WERI-Rb-1 (cell line): ENCODE results near the gene NFKB1.

ENCODE experiments used
- DNase-seq: peaks from one replicate; pipeline ENCODE4 v3.0.0-alpha.2; 2020
- H3K27ac ChIP-seq: fragments of 250-450 bp; sonication (Bioruptor Pico); 2 replicates; pipeline ENCODE4 v1.5.1; 2020; ENCODE audit warnings: mild to moderate bottlenecking, moderate library complexity
- H3K27me3 ChIP-seq: fragments of 250-450 bp; sonication (Bioruptor Pico); 2 replicates; pipeline ENCODE4 v1.5.1; 2021; ENCODE audit warnings: mild to moderate bottlenecking, low read depth, moderate library complexity; ENCODE audit not compliant: insufficient read depth, severe bottlenecking
- H3K36me3 ChIP-seq: fragments of 250-450 bp; sonication (Bioruptor Pico); 2 replicates; pipeline ENCODE4 v1.5.1; 2020; ENCODE audit warnings: mild to moderate bottlenecking, moderate library complexity
- H3K4me3 ChIP-seq: 2 replicates; pipeline ENCODE4 v1.5.1; 2011; ENCODE audit warnings: low read depth, mild to moderate bottlenecking, control low read depth, low read length
- H3K9me3 ChIP-seq: fragments of 250-450 bp; sonication (Bioruptor Pico); 2 replicates; pipeline ENCODE4 v1.5.1; 2021; ENCODE audit warnings: mild to moderate bottlenecking, moderate library complexity; ENCODE audit not compliant: severe bottlenecking
- TF ChIP-seq, protein P1 (sequence below): IDR thresholded peaks from 2 replicates; pipeline ENCODE4 v1.5.1; 2011; ENCODE audit warnings: low read depth, mild to moderate bottlenecking, control low read depth, inconsistent platforms, low read length

NFKB1 gene

DNA sequence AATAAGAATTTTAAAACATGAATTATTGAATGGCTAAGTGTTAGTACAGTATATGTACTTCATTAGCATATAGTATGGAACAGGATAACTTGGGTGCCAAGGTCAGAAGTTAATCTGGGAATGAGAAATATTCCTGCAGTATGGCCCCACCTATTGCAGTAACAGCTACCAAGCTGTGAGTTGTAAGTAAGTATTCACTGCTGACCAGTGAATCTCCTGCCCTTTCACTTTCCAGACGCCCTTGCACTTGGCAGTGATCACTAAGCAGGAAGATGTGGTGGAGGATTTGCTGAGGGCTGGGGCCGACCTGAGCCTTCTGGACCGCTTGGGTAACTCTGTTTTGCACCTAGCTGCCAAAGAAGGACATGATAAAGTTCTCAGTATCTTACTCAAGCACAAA lies 105.1 kb downstream of the NFKB1 start:
- H3K9me3 ChIP-seq, result no peaks in the 10 kb centered on the region
- no peak for DNase-seq
- H3K27me3 ChIP-seq, result no peaks in the 10 kb centered on the region
- no peak overlapping the region for H3K27ac ChIP-seq
- TF ChIP-seq, protein P1, sequence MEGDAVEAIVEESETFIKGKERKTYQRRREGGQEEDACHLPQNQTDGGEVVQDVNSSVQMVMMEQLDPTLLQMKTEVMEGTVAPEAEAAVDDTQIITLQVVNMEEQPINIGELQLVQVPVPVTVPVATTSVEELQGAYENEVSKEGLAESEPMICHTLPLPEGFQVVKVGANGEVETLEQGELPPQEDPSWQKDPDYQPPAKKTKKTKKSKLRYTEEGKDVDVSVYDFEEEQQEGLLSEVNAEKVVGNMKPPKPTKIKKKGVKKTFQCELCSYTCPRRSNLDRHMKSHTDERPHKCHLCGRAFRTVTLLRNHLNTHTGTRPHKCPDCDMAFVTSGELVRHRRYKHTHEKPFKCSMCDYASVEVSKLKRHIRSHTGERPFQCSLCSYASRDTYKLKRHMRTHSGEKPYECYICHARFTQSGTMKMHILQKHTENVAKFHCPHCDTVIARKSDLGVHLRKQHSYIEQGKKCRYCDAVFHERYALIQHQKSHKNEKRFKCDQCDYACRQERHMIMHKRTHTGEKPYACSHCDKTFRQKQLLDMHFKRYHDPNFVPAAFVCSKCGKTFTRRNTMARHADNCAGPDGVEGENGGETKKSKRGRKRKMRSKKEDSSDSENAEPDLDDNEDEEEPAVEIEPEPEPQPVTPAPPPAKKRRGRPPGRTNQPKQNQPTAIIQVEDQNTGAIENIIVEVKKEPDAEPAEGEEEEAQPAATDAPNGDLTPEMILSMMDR, result no peak
- peaks cover 5% of the 10 kb centered on the region for H3K36me3 ChIP-seq
- no peak overlapping the region for H3K4me3 ChIP-seq

DNA sequence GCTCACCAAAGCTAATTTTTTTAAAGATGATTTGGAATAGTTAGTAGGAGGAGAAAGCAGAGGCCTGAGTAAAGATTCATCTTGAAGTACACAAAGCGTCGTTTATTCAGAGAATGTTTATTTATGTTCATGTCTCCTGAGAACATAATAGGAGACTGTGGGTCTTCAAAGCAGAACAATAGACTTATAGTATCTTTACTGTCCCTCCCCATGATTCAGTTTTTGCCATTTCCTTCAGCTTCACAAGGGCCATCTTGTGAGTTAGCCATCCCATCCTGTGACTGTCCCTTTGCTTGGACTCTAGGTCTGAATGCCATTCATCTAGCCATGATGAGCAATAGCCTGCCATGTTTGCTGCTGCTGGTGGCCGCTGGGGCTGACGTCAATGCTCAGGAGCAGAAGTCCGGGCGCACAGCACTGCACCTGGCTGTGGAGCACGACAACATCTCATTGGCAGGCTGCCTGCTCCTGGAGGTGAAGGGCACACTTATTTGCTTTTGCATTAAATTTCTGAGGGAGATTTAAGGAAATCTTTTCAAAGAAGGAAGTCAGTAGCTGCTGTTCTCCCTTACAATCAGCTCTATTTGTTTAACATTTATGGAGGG lies 105.8 kb downstream of the NFKB1 start:
- H3K27me3 ChIP-seq, result no peaks in the 10 kb centered on the region
- H3K9me3 ChIP-seq, result no peaks in the 10 kb centered on the region
- no peak for DNase-seq
- H3K4me3 ChIP-seq, result no peak overlapping the region
- peaks cover 12% of the 10 kb centered on the region for H3K36me3 ChIP-seq
- no peak overlapping the region for H3K27ac ChIP-seq
- TF ChIP-seq, protein P1, result no peak

GRCh38 chr4:102608190-102608589 lies 107.0 kb downstream of the NFKB1 start:
- no peak overlapping the region for H3K4me3 ChIP-seq
- H3K27me3 ChIP-seq, result no peaks in the 10 kb centered on the region
- H3K9me3 ChIP-seq, result no peaks in the 10 kb centered on the region
- TF ChIP-seq, protein P1, result no peak
- peaks cover 16% of the 10 kb centered on the region for H3K36me3 ChIP-seq
- no peak overlapping the region for H3K27ac ChIP-seq
- DNase-seq, result no peak

- peaks cover 20% of the 10 kb centered on the region for H3K36me3 ChIP-seq
- DNase-seq, result no peak
- TF ChIP-seq, protein P1, result peak; percentile 49
Measured at GRCh38 chr4:102610007-102610406, 108.8 kb downstream of the NFKB1 start.

GRCh38 chr4:102610476-102610875 lies 109.3 kb downstream of the NFKB1 start:
- H3K27ac ChIP-seq, result 0 out of 2 replicates have a peak overlapping the region, but pooled peaks have one; percentile 10
- H3K36me3 ChIP-seq, result peaks cover 20% of the 10 kb centered on the region
- H3K27me3 ChIP-seq, result no peaks in the 10 kb centered on the region
- no peak overlapping the region for H3K4me3 ChIP-seq
- peak; percentile 88 for DNase-seq
- H3K9me3 ChIP-seq, result no peaks in the 10 kb centered on the region
- TF ChIP-seq, protein P1, result 0 out of 2 replicates have a peak, but pooled peaks have one; percentile 26

More at GRCh38 chr4:102610007-102610406, 108.8 kb downstream of the NFKB1 start:
- no peaks in the 10 kb centered on the region for H3K9me3 ChIP-seq
- no peak overlapping the region for H3K4me3 ChIP-seq
- no peaks in the 10 kb centered on the region for H3K27me3 ChIP-seq
- no peak overlapping the region for H3K27ac ChIP-seq

DNA sequence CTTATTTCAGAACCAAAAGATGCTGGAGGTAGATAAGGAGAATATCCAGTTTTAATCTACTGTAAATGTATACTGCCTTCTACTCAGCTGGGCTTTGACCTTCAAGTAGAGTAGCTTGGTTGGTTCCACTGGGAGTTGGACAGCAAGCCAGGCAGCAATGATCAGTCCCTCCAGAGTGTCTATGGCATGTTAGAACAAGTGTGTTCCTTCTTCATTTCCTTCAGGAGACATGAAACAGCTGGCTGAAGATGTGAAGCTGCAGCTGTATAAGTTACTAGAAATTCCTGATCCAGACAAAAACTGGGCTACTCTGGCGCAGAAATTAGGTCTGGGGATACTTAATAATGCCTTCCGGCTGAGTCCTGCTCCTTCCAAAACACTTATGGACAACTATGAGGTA lies 111.1 kb downstream of the NFKB1 start:
- TF ChIP-seq, protein P1, result no peak
- H3K36me3 ChIP-seq, result peaks cover 20% of the 10 kb centered on the region
- H3K4me3 ChIP-seq, result no peak overlapping the region
- H3K27me3 ChIP-seq, result no peaks in the 10 kb centered on the region
- no peak for DNase-seq
- H3K27ac ChIP-seq, result no peak overlapping the region
- no peaks in the 10 kb centered on the region for H3K9me3 ChIP-seq
